Gastrocnemius medialis (tissue), 4 donors: ENCODE measurements around the gene CD19.
A peak's percentile ranks its signal among the peaks of the same experiment; 100 is the strongest.

Experiments used
- CTCF ChIP-seq, 5 experiments: fragments of 450-650 bp in 3 of 5; fragments of 200-600 bp in 2 of 5; sonication (generic) in 2 of 5; IDR thresholded peaks in 4 of 5; conservative IDR thresholded peaks in 1 of 5; 1 replicate in 4 of 5; 2 replicates in 1 of 5; pipeline ENCODE4 v1.5.1; 2016 to 2019; ENCODE audit warnings: antibody characterized with exemption in 5 of 5, mild to moderate bottlenecking in 3 of 5, moderate library complexity in 3 of 5
- POLR2A ChIP-seq, 2 donors: fragments of 450-650 bp; IDR thresholded peaks; one replicate each; pipeline ENCODE4 v1.6.1; 2017; ENCODE audit warnings: antibody characterized with exemption in 2 of 2, mild to moderate bottlenecking in 2 of 2, moderate library complexity in 2 of 2

GRCh38 chr16:28950648-28951409 is 19.1 kb downstream of the CD19 start, which contains the start of gene NFATC2IP:
- TF ChIP-seq CTCF (IDR thresholded peaks at IDR 0.05 in 4 of 5, conservative IDR thresholded peaks at IDR 0.05 in 1 of 5) = no peak
- peak in 1 of 2 donors; percentile 26 for TF ChIP-seq POLR2A (IDR thresholded peaks at IDR 0.05)
